Kidney epithelial cell (primary cell): ENCODE results near the gene CACNA1D. TPM values are rescaled to one million over a fixed set of nuclear protein-coding genes. Genes with fewer than 3 reads are reported as not detected.

Experiments
- DNase-seq: peaks from one replicate; pipeline ENCODE4 v3.0.0-alpha.2; 2010; ENCODE audit warnings: low read depth
- H3K27me3 ChIP-seq: 2 replicates; pipeline ENCODE4 v1.6.0; 2011; ENCODE audit warnings: low read length; ENCODE audit not compliant: control insufficient read depth, insufficient read depth
- H3K36me3 ChIP-seq: 2 replicates; pipeline ENCODE4 v1.5.1; 2011; ENCODE audit warnings: low read length; ENCODE audit not compliant: control insufficient read depth, insufficient read depth
- H3K4me3 ChIP-seq: 2 replicates; pipeline ENCODE4 v1.5.1; 2011; ENCODE audit warnings: low read depth, mild to moderate bottlenecking, control low read depth, low read length
- CTCF ChIP-seq: IDR thresholded peaks from 2 replicates; pipeline ENCODE4 v1.5.1; 2011; ENCODE audit warnings: mild to moderate bottlenecking, moderate library complexity, low read length, control low read depth, inconsistent platforms; ENCODE audit not compliant: insufficient read depth, poor library complexity, severe bottlenecking
- total RNA-seq: library from RNA; depleted of rRNA; stranded (reverse); fragments of >200 nt; gene quantifications from 2 replicates; pipeline ENCODE4 v1.2.3, GENCODE V29; 2015

The CACNA1D gene
- total RNA-seq, 1 donor from 2014 or later: 0.21 TPM

DNA sequence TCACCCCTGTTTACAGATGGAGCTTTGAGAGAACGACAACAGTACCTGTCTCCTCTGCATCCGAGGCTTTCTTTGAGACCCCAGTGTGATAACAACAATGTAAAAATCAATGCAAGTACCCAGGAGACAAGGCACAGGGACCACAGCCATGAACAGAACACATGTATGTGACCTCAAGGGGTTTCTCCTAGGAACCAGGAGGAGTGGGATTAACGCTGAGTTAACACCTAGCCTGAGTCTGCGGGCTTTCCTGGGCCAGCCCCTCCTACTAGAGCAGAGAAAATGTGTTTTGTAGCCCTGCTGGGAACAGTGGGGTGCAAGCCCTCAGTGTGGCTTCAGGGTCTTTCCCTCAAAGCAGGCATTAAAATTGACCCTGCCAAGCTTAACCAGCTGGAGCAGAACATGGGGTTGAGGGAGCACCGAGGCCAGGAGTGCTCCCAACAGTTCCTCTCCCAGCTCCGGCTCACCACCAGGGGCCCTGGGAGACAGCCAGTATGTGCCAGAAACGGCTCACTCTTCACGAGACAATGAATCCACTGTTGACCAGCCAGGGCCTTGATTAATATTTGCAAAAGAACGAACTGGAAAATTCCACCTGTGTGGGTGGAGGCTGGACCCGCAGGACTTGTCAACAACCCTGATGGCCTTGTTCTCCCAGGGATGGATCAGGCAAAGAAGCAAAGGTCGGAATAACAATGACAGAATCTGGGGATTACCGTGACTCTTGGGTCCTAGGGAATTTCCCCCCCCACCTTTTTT, 348.2 kb downstream of the CACNA1D start:
- no peak overlapping the region for H3K4me3 ChIP-seq
- peak; percentile 34 for DNase-seq
- peak; percentile 51 for TF ChIP-seq CTCF
- no peaks in the 10 kb centered on the region for H3K36me3 ChIP-seq
- H3K27me3 ChIP-seq: peaks cover 5% of the 10 kb centered on the region

GRCh38 chr3:53843195-53844177, 349.1 kb downstream of the CACNA1D start:
- no peak for TF ChIP-seq CTCF
- H3K36me3 ChIP-seq: no peaks in the 10 kb centered on the region
- DNase-seq: no peak
- peaks cover 5% of the 10 kb centered on the region for H3K27me3 ChIP-seq
- H3K4me3 ChIP-seq: no peak overlapping the region

DNA sequence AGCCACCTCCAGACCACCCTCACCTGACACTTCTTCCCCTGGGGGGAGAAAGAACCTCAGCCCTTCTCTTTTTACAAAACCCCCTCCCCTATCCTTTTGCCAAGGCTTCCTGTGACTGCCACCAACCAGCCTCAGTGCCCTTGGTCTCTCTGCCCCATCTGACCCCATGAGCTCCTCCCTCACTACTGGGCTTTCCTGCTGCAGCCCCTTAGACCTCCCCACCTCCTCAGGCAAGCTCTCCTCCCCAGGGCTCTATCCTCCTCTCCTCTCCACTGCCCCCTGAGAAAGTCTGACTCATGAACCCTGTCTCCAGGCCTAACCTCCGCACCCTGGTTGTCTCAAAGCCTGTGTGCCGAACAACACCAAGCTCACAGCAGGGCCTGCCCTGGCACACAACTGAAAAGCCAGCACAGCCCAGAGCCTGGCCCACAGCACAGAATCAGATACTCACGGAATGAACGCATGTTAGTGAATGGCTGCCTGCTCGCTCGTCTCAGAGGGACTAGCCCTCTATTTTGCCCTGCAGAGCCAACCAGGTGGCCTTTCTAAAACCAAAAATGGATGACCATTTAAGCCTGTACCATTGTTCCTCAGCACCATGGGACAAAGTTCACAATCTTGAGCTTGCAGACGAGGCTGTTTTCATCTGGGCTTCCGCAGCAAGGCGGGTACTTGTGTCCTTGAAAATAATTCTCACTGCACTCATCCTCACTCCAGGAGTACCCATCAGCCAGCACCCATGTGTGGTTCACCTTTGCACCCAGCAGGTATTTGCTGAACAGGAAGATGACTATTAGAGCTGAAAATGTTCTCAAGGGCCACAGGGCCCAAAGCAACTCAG, 350.1 kb downstream of the CACNA1D start:
- no peak for DNase-seq
- H3K27me3 ChIP-seq: peaks cover 5% of the 10 kb centered on the region
- TF ChIP-seq CTCF: no peak
- no peaks in the 10 kb centered on the region for H3K36me3 ChIP-seq
- no peak overlapping the region for H3K4me3 ChIP-seq

- TF ChIP-seq CTCF: peak; percentile 55
- Histone ChIP-seq H3K4me3 (peak overlapping the region; percentile 52), H3K36me3 (no peaks in the 10 kb centered on the region), H3K27me3 (peaks cover 5% of the 10 kb centered on the region)
- no peak for DNase-seq
These were observed 350.9 kb downstream of the CACNA1D start for GRCh38 chr3:53845103-53845880.

GRCh38 chr3:53845881-53846133, 351.4 kb downstream of the CACNA1D start:
- peak overlapping the region; percentile 52 for H3K4me3 ChIP-seq
- H3K27me3 ChIP-seq: peaks cover 5% of the 10 kb centered on the region
- H3K36me3 ChIP-seq: no peaks in the 10 kb centered on the region
- DNase-seq: no peak
- TF ChIP-seq CTCF: no peak
